Left lung (tissue), 10 donors: Measurements from ENCODE around the gene TEX26. TPM values are rescaled to one million over a fixed set of nuclear protein-coding genes. Genes with fewer than 3 reads are reported as not detected.

Experiments
- ATAC-seq: fragments of 200-7000 bp; cut with Tn5 transposase; one replicate; pipeline ENCODE4 v1.9.1; 2020; ENCODE audit warnings: moderate library complexity
- DNase-seq, 4 donors: peaks; one replicate each; pipeline ENCODE4 v3.0.0-alpha.2; 2013 to 2020
- H3K27ac ChIP-seq, 2 donors: fragments of 200-600 bp; sonication (generic) in 1 of 2; one replicate each; pipeline versions ENCODE4 v1.5.0 to v1.8.0; 2020 to 2021
- H3K27me3 ChIP-seq, 2 donors: fragments of 200-600 bp; sonication (generic) in 1 of 2; one replicate each; pipeline versions ENCODE4 v1.5.0 to v1.8.0; 2020 to 2021
- H3K36me3 ChIP-seq, 2 donors: fragments of 200-600 bp; sonication (generic) in 1 of 2; one replicate each; pipeline versions ENCODE4 v1.5.0 to v1.8.0; 2020 to 2021
- H3K4me1 ChIP-seq, 2 donors: fragments of 200-600 bp; one replicate each; pipeline ENCODE4 v1.8.0; 2021
- H3K4me3 ChIP-seq, 2 donors: fragments of 200-600 bp; sonication (generic) in 1 of 2; one replicate each; pipeline versions ENCODE4 v1.5.0 to v1.8.0; 2020 to 2021; ENCODE audit warnings: mild to moderate bottlenecking in 1 of 2
- H3K9me3 ChIP-seq, 2 donors: fragments of 200-600 bp; sonication (generic) in 1 of 2; one replicate each; pipeline versions ENCODE4 v1.5.0 to v1.8.0; 2020 to 2021
- CTCF ChIP-seq, 2 donors: fragments of 200-600 bp; sonication (generic) in 1 of 2; IDR thresholded peaks; one replicate each; pipeline versions ENCODE4 v1.5.0 to v1.8.0; 2021; ENCODE audit warnings: antibody characterized with exemption in 2 of 2
- intact Hi-C, 2 donors: fragments of 100-400 bp; cut with DNase I; formaldehyde crosslinking; loops; one replicate each; pipeline versions ENCODE4 v1.11.2 to v1.14.2; 2022
- polyA plus RNA-seq, 6 donors: library from polyadenylated mRNA; unstranded; fragments of 120-200 nt; gene quantifications; one replicate each; pipeline ENCODE4 v1.2.1, GENCODE V29; 2013; ENCODE audit not compliant: insufficient read length in 6 of 6
- total RNA-seq, 2 donors: library from RNA; stranded (reverse); fragmentation: NEBNext Ultra II Directional; extraction: Animal tissue kit (Norgen Biotek cat#: 25700); gene quantifications; one replicate each; pipeline ENCODE4 v1.2.1, GENCODE V29; 2021
- donor health status: DM: no; HTN: yes; CAD: no.
- donor health status: DM: no; HTN: no; CAD: no.

Gene TEX26
- total and polyA plus RNA-seq, 8 donors, result 0.47 to 2.4 (median 0.93) TPM; not detected in 1

GRCh38 chr13:30982906-30983305, 50.5 kb downstream of the TEX26 start:
- Histone ChIP-seq H3K27ac (no peak overlapping the region), H3K36me3 (no peaks in the 10 kb centered on the region), H3K27me3 (no peaks in the 10 kb centered on the region), H3K4me1 (no peaks in the 10 kb centered on the region), H3K4me3 (no peak overlapping the region), H3K9me3 (no peaks in the 10 kb centered on the region)
- no peak for DNase-seq
- intact Hi-C loops, result no loop called here
- TF ChIP-seq CTCF (IDR thresholded peaks at IDR 0.05), result no peak
- ATAC-seq, result no peak

DNA sequence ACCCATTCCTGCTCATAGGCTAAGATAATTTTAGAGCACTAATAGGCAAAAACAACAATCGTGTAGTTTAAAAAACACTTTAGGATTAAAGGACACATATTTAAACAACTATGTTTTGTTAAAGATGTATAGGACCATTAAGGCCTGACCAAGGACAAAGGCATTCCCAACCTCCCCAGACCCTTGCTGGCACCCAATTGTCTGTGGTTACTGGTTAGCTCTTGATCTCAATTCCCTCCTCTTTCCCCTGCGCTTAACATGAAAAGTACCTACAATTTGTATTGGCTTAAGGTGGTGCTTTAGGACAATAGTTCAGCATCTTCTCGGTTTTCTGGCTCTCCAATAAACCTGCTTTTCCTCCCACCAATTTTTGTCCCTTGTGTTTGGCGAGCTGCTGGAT, 51.0 kb downstream of the TEX26 start:
- TF ChIP-seq CTCF (IDR thresholded peaks at IDR 0.05), result no peak
- Histone ChIP-seq H3K27ac (no peak overlapping the region), H3K36me3 (no peaks in the 10 kb centered on the region), H3K4me3 (no peak overlapping the region), H3K27me3 (no peaks in the 10 kb centered on the region), H3K4me1 (no peaks in the 10 kb centered on the region), H3K9me3 (no peaks in the 10 kb centered on the region)
- DNase-seq (no peak), ATAC-seq (no peak)
- intact Hi-C loops, result no loop called here

DNA sequence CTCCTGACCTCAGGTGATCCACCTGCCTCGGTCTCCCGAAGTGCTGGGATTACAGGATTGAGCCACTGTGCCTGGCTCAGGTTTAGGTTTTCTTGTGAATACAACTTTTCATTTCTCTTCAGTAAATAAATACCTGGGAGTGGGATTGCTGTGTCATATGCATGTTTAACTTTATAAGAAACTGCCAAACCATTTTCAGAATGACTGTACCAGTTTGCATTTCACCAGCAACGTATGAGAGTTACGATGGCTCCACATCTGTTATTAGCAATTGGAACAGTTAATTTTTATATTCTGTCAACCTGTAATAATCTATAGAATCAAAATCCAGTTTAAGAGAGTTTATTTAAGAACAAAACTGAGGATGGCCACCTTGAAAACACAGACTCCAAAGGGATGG, 52.2 kb downstream of the TEX26 start:
- TF ChIP-seq CTCF (IDR thresholded peaks at IDR 0.05), result no peak
- H3K36me3 ChIP-seq, result no peaks in the 10 kb centered on the region
- intact Hi-C loops, result no loop called here
- H3K27me3 ChIP-seq, result no peaks in the 10 kb centered on the region
- peaks cover 0 to 1% of the 10 kb centered on the region in 2 donors for H3K9me3 ChIP-seq
- no peak overlapping the region for H3K27ac ChIP-seq
- ATAC-seq (no peak), DNase-seq (no peak)
- H3K4me3 ChIP-seq, result no peak overlapping the region
- H3K4me1 ChIP-seq, result no peaks in the 10 kb centered on the region

DNA sequence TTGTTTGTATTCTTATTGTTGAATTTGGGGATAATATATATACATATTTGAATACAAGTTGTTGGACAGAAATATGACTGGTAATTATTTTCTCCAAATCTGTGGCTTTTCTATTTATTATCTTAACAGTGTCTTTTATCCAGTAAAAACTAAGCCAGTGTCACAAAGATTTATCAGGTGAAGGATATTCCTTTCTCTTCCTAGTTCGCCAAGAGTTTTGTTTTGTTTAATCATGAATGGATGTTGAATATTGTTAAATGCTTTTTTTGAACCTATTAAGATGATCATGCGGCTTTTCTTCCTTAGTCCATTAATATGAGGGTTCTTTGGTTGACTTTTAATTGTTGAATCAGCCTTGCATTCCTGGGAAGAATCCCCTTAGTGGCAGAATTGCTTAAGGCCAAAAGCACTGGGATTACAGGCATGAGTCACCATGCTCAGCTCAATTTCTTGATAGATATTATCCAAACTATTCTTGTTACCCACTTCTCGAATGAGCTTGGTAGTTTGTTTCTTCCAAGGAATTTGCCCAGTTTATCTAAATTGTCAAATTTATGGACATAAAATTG, 53.3 kb downstream of the TEX26 start:
- intact Hi-C loops, result no loop called here
- no peak for DNase-seq
- Histone ChIP-seq H3K4me1 (no peaks in the 10 kb centered on the region), H3K4me3 (no peak overlapping the region), H3K27me3 (no peaks in the 10 kb centered on the region), H3K27ac (no peak overlapping the region), H3K9me3 (peaks cover 0 to 4% of the 10 kb centered on the region in 2 donors), H3K36me3 (no peaks in the 10 kb centered on the region)
- TF ChIP-seq CTCF (IDR thresholded peaks at IDR 0.05), result no peak
- no peak for ATAC-seq

DNA sequence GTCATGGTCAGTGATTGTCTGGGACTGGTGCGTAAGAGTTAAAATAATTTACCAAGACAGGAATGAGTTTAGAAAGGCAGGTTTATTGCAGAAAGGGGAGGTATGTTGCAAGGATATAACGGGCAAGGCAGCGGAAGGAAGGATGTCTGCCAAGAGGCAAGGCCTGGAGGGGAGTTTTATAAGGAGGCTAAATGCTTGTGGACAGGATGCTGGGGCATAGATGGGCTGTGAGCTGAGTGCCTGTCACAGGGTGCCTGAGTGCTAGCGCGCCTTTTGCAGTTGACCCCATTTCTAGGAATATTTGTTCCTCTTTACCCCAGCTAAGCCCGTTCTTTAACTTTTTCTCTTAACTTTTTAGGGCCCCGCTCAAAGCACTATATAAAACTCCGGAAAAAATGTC, 58.7 kb downstream of the TEX26 start:
- no peaks in the 10 kb centered on the region for H3K36me3 ChIP-seq
- TF ChIP-seq CTCF (IDR thresholded peaks at IDR 0.05), result no peak
- no peaks in the 10 kb centered on the region for H3K4me1 ChIP-seq
- intact Hi-C loops, result no loop called here
- H3K27ac ChIP-seq, result no peak overlapping the region
- DNase-seq, result peak in 1 of 4 donors; percentile 15
- no peak for ATAC-seq
- H3K27me3 ChIP-seq, result no peaks in the 10 kb centered on the region
- peaks cover 0 to 4% of the 10 kb centered on the region in 2 donors for H3K9me3 ChIP-seq
- H3K4me3 ChIP-seq, result no peak overlapping the region
